ENCODE measurements around the gene GLB1L. TPM values are rescaled to one million over a fixed set of nuclear protein-coding genes. Genes with fewer than 3 reads are reported as not detected.

GLB1L gene
- total and polyA plus RNA-seq, 8 donors: 9.9 to 17.9 (median 16.1) TPM

GRCh38 chr2:219218217-219218731, 27.0 kb downstream of the GLB1L start:
- TF ChIP-seq CTCF (IDR thresholded peaks at IDR 0.05): no peak
- no peaks in the 10 kb centered on the region for H3K27me3 ChIP-seq
- peak overlapping the region; percentile 53 to 68 for H3K4me3 ChIP-seq
- no peaks in the 10 kb centered on the region for H3K9me3 ChIP-seq
- H3K36me3 ChIP-seq: peaks cover 0 to 69% of the 10 kb centered on the region in 2 donors
- peaks cover 17 to 35% of the 10 kb centered on the region in 2 donors for H3K4me1 ChIP-seq
- DNase-seq (peak; percentile 64 to 88 (median 66)), ATAC-seq (peak; percentile 70)
- H3K27ac ChIP-seq: peak overlapping the region; percentile 90 to 92
- intact Hi-C loops (cut with DNase I): no loop called here

- TF ChIP-seq CTCF (IDR thresholded peaks at IDR 0.05): no peak
- Histone ChIP-seq H3K4me1 (peaks cover 17 to 35% of the 10 kb centered on the region in 2 donors), H3K27me3 (no peaks in the 10 kb centered on the region), H3K36me3 (peaks cover 0 to 66% of the 10 kb centered on the region in 2 donors), H3K9me3 (no peaks in the 10 kb centered on the region), H3K4me3 (no peak overlapping the region), H3K27ac (no peak overlapping the region)
- no peak for DNase-seq
- ATAC-seq: no peak
- intact Hi-C loops (cut with DNase I): no loop called here
These were observed 28.7 kb downstream of the GLB1L start for GRCh38 chr2:219216535-219216915.

GRCh38 chr2:219215871-219216534, 29.2 kb downstream of the GLB1L start:
- no peaks in the 10 kb centered on the region for H3K9me3 ChIP-seq
- ATAC-seq: no peak
- no peak for DNase-seq

GRCh38 chr2:219214786-219215185, 30.5 kb downstream of the GLB1L start:
- Histone ChIP-seq H3K4me1 (peaks cover 17 to 39% of the 10 kb centered on the region in 2 donors), H3K27me3 (no peaks in the 10 kb centered on the region), H3K27ac (no peak overlapping the region), H3K9me3 (no peaks in the 10 kb centered on the region), H3K36me3 (peaks cover 0 to 64% of the 10 kb centered on the region in 2 donors), H3K4me3 (no peak overlapping the region)
- intact Hi-C loops (cut with DNase I): no loop called here
- DNase-seq (no peak), ATAC-seq (no peak)
- TF ChIP-seq CTCF (IDR thresholded peaks at IDR 0.05): no peak

More at GRCh38 chr2:219215871-219216534, 29.2 kb downstream of the GLB1L start:
- no peak for TF ChIP-seq CTCF (IDR thresholded peaks at IDR 0.05)
- H3K4me3 ChIP-seq: no peak overlapping the region
- no peak overlapping the region for H3K27ac ChIP-seq
- H3K27me3 ChIP-seq: no peaks in the 10 kb centered on the region
- H3K4me1 ChIP-seq: peaks cover 17 to 35% of the 10 kb centered on the region in 2 donors
- intact Hi-C loops (cut with DNase I): no loop called here
- peaks cover 0 to 64% of the 10 kb centered on the region in 2 donors for H3K36me3 ChIP-seq

GRCh38 chr2:219214141-219214540, 31.1 kb downstream of the GLB1L start:
- H3K27me3 ChIP-seq: no peaks in the 10 kb centered on the region
- no peaks in the 10 kb centered on the region for H3K9me3 ChIP-seq
- H3K4me3 ChIP-seq: no peak overlapping the region
- TF ChIP-seq CTCF (IDR thresholded peaks at IDR 0.05): no peak
- DNase-seq (no peak), ATAC-seq (no peak)
- peaks cover 10 to 40% of the 10 kb centered on the region in 2 donors for H3K4me1 ChIP-seq
- H3K36me3 ChIP-seq: peaks cover 0 to 66% of the 10 kb centered on the region in 2 donors
- no peak overlapping the region for H3K27ac ChIP-seq
- intact Hi-C loops (cut with DNase I): no loop called here
